NCI-H510A (cell line): ENCODE measurements around the gene GNB1L.

Experiments
- DNase-seq: peaks from one replicate; lab custom pipeline; 2025; lab: John Stamatoyannopoulos, UW

Gene GNB1L

GRCh38 chr22:19733755-19734154 lies 120.9 kb downstream of the GNB1L start:
- DNase-seq: no peak
